ENCODE results near the gene OLFML1.

Gene OLFML1

DNA sequence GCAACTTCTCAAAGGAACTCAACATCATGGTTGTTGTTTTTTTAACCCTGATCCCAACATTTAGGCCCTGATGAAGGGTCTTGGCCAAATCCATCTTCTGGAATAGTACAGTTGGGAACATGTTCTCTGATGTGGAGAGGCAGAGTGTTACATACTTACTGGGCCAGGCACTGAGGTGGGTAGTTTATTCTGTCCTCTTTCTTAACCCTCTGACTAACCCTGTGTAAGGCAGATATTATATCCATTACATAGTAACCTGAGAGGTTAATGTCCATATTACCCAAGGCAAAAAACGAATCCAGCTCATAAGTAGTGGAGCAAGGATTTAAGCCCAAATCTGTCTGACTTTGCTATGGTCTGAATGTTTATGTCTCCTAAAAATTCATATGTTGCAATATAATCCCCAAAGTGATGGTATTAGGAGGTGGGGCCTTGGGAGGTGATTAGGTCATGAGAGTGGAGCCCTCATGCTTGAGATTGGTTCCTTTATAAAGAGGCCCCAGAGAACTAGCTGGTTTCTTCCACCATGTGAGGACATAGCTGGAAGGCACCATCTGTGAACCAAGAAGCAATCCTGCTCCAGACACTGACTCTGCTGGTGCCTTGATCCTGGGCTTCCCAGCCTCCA, 44.8 kb downstream of the OLFML1 start:
- DNase-seq (ENCODE audit: low spot score) = no peak
- Histone ChIP-seq H3K27ac (no peak overlapping the region), H3K4me3 (no peak overlapping the region)
- TF ChIP-seq, protein P1, sequence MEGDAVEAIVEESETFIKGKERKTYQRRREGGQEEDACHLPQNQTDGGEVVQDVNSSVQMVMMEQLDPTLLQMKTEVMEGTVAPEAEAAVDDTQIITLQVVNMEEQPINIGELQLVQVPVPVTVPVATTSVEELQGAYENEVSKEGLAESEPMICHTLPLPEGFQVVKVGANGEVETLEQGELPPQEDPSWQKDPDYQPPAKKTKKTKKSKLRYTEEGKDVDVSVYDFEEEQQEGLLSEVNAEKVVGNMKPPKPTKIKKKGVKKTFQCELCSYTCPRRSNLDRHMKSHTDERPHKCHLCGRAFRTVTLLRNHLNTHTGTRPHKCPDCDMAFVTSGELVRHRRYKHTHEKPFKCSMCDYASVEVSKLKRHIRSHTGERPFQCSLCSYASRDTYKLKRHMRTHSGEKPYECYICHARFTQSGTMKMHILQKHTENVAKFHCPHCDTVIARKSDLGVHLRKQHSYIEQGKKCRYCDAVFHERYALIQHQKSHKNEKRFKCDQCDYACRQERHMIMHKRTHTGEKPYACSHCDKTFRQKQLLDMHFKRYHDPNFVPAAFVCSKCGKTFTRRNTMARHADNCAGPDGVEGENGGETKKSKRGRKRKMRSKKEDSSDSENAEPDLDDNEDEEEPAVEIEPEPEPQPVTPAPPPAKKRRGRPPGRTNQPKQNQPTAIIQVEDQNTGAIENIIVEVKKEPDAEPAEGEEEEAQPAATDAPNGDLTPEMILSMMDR (IDR thresholded peaks at IDR 0.05) = no peak

DNA sequence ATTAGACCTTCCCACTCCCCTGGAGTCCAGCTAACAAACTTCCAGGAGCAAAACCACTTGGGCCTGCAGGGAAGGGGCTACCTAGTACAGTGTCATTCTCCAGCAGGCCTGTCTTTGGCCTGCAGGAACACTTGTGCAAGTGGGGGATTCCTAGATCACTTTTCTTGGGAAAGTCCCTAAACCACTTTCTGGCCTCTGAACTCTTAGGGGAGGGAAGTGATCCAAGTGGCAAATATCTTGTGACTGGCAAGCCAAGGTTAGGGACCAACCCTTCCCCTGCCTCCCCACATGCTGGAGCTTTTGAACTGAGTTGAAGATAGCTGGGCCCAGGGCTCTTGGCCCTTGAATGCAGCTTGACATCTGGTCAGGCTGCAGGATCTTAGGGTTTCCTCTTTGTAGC, 45.7 kb downstream of the OLFML1 start:
- H3K4me3 ChIP-seq = no peak overlapping the region
- DNase-seq (ENCODE audit: low spot score) = no peak
- TF ChIP-seq, protein P1 (IDR thresholded peaks at IDR 0.05) = no peak
- no peak overlapping the region for H3K27ac ChIP-seq

DNA sequence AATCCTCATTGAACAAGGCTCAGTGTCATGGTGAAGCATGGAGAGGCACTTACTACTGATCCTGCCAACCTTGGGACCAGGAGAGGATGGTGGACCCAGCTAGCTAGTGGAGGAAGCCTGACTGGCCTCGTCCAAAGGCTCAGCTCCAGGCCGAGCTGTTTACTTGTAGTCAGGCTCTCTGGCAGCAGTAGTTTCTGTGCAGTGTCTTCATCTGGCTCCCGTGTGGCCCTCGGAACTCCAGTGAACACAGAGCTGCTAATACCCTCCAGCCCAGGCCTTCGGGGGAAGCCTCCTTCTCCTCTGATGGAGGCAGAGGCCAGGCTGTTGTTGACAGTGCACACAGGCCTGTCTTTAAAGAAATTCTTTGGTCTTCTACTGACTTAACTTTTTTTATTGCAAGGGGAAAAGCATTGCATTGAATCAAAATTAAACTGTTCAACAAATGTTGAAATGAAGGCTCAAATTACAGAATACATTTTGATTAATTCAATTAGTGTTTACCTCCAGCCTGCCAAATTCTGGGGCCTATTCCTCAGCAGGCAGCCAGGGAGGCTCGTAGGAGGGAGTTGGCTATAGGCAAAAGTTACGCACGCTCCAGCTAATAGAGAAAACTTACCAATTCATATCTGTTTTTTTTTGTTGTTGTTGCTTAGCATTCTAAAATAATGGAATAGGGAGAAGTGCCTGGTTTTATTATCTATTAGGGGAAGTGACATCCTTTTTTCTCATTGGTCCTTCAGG, 47.3 kb downstream of the OLFML1 start:
- TF ChIP-seq, protein P1 (IDR thresholded peaks at IDR 0.05) = no peak
- H3K27ac ChIP-seq = peak overlapping the region in 1 of 2 donors; percentile 1
- peak; percentile 62 for DNase-seq (ENCODE audit: low spot score)

DNA sequence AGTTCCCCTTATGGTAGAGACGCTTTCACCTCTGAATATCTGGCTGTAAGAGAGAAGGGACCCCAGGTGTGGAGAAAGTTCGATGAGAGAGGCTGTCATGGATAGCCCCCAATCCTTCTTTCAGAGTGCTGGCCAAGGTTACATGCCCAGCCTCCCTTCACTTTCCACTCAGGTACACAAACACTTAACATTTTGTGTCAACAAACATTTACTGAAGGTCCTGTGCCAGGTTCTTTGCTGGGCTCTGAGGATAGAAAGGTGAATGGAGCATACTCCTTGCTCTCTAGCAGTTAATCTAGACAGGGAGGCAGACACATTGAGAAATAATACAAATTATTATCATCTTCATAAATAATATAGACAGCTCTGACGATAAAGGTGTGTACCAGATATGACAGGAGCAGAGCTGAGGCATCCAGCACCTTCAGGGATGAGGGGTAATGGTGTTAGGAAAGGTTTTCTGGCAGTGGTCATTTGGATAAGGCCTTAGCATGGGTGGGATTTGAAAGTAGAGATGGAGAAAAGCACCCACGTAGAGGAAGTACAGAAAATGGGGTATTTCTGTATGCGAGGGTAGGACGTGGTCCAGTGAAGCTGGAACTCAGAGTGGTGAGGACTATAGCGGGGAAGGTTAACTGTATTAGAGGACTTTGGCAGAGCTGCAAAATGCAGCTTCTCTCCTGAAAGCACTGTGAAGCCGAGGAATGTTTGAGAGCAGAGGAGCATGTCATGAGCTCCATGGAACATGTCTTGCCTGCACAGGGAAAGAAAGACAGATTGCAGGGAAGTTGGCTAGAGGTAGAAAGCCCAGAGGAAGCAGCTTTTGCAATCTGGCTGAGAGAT, 48.1 kb downstream of the OLFML1 start:
- Histone ChIP-seq H3K4me3 (no peak overlapping the region), H3K27ac (no peak overlapping the region)
- TF ChIP-seq, protein P1 (IDR thresholded peaks at IDR 0.05) = no peak
- DNase-seq (ENCODE audit: low spot score) = peak; percentile 31

More for the DNA sequence above, 47.3 kb downstream of the OLFML1 start:
- no peak overlapping the region for H3K4me3 ChIP-seq

DNA sequence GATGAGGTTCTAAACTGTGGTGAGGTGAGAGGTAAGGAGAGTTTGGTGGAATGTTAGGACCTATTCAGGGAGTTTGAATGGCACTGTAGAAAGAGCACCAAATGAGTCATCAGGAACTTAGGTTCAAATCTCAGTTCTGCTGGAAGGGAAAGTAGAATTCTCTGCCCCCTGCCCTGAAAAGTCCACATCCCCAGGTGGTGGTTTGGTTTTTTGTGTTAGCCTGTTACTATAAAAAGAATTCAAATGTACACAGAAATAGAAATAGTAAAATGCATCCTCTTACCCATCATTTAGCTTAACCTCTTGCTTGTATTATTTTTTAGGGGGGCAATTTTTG, 48.7 kb downstream of the OLFML1 start:
- TF ChIP-seq, protein P1 (IDR thresholded peaks at IDR 0.05) = no peak
- no peak overlapping the region for H3K27ac ChIP-seq
- no peak for DNase-seq (ENCODE audit: low spot score)
- no peak overlapping the region for H3K4me3 ChIP-seq

DNA sequence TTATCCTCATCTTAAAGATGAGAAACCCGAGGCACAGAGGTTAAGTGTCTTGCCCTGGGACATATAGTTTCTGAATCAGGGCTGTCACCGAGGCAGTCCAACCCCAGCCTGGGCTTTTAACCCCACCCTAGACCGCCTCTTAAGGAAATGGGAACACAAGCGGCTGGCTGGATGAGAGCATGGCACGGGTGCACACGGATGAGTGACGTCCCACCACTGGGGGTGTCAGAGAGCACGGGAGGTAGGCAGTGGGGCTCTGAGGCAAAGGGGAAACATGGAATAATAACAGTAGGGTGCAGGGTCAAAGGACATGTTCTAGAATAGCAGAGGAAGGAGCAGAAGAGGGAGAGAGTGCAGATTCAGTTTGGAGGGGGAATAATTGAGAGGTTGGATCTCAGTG, 50.8 kb downstream of the OLFML1 start:
- TF ChIP-seq, protein P1 (IDR thresholded peaks at IDR 0.05) = no peak
- H3K4me3 ChIP-seq = no peak overlapping the region
- H3K27ac ChIP-seq = no peak overlapping the region
- DNase-seq (ENCODE audit: low spot score) = no peak
